GM12891 (cell line): ENCODE data around the gene RFC2.

ENCODE experiments used
- PAX5 ChIP-seq: IDR thresholded peaks from 2 replicates; pipeline ENCODE4 v1.6.1; 2011; ENCODE audit warnings: low read length, moderate library complexity, mild to moderate bottlenecking; ENCODE audit not compliant: insufficient read depth, severe bottlenecking
- POLR2A ChIP-seq: IDR thresholded peaks from 2 replicates; pipeline ENCODE4 v1.6.1; 2011; ENCODE audit warnings: low read depth, low read length, control low read depth
- POLR2AphosphoS5 ChIP-seq: IDR thresholded peaks from 2 replicates; pipeline ENCODE4 v1.6.1; 2011; ENCODE audit warnings: low read depth, low read length, control low read depth
- POU2F2 ChIP-seq: IDR thresholded peaks from 2 replicates; pipeline ENCODE4 v1.6.1; 2011; ENCODE audit warnings: low read depth, mild to moderate bottlenecking, control low read depth, low read length, moderate library complexity
- TAF1 ChIP-seq: IDR thresholded peaks from 2 replicates; pipeline ENCODE4 v1.6.1; 2011; ENCODE audit warnings: low read depth, low read length, control low read depth

- TF ChIP-seq POLR2AphosphoS5: no peak
- TF ChIP-seq PAX5: no peak
- TF ChIP-seq TAF1: no peak
- no peak for TF ChIP-seq POLR2A
- no peak for TF ChIP-seq POU2F2
Observed at GRCh38 chr7:74275401-74275881, 21.2 kb upstream of the RFC2 start.
